Adrenal gland (tissue), 12 donors: ENCODE results near the gene IBA57. TPM values are rescaled to one million over a fixed set of nuclear protein-coding genes. Genes with fewer than 3 reads are reported as not detected.

Experiments used
- DNase-seq, 7 donors: peaks; one replicate each; pipeline ENCODE4 v3.0.0-alpha.2; 2019 to 2020
- H3K27ac ChIP-seq, 5 donors: fragments of 200-600 bp; sonication (generic) in 4 of 5; 1 replicate in 3 of 5; 2 replicates in 2 of 5; pipeline versions ENCODE4 v1.5.1 to v1.8.0; 2016 to 2020; ENCODE audit warnings: mild to moderate bottlenecking in 1 of 5
- H3K27me3 ChIP-seq: fragments of 200-600 bp; 2 replicates; pipeline ENCODE4 v1.8.0; 2021
- H3K36me3 ChIP-seq, 2 donors: fragments of 200-600 bp; replicated peaks in 1 of 2; 1 replicate in 1 of 2; 2 replicates in 1 of 2; pipeline versions ENCODE4 v1.5.1 to v1.8.0; 2018 to 2022
- H3K4me1 ChIP-seq, 2 donors: fragments of 200-600 bp; replicated peaks in 1 of 2; 1 replicate in 1 of 2; 2 replicates in 1 of 2; pipeline versions ENCODE4 v1.5.1 to v1.8.0; 2018 to 2021
- H3K4me3 ChIP-seq, 4 donors: fragments of 200-600 bp; sonication (generic) in 3 of 4; one replicate each; pipeline ENCODE4 v1.5.1; 2016 to 2018
- H3K9me3 ChIP-seq, 3 donors: fragments of 200-600 bp; sonication (generic) in 1 of 3; replicated peaks in 1 of 3; 1 replicate in 2 of 3; 2 replicates in 1 of 3; pipeline versions ENCODE4 v1.5.1 to v1.8.0; 2016 to 2021
- CTCF ChIP-seq, 6 experiments: fragments of 450-650 bp in 4 of 6; fragments of 200-600 bp in 2 of 6; sonication (generic) in 1 of 6; IDR thresholded peaks; 1 replicate in 5 of 6; 2 replicates in 1 of 6; pipeline versions ENCODE4 v1.5.1 to v1.8.0; 2016 to 2021; ENCODE audit warnings: antibody characterized with exemption in 6 of 6, mild to moderate bottlenecking in 2 of 6, moderate library complexity in 1 of 6
- POLR2A ChIP-seq, 2 donors: fragments of 450-650 bp; IDR thresholded peaks; one replicate each; pipeline ENCODE4 v1.6.1; 2017; ENCODE audit warnings: antibody characterized with exemption in 2 of 2, mild to moderate bottlenecking in 2 of 2, moderate library complexity in 1 of 2
- WGBS, 4 donors: extraction: QIAGEN DNeasy Blood & Tissue Kit in 2 of 4; methylation state at CpG; one replicate each; pipeline versions ENCODE4 v1.1.5 to v1.1.7; 2013 to 2017; 5-methylcytosine and 5-hydroxymethylcytosine counted together
- intact Hi-C, 2 donors: fragments of 100-400 bp; cut with DNase I; formaldehyde crosslinking; loops; one replicate each; pipeline versions ENCODE4 v1.14.1 to v1.15.0; 2022 to 2023
- polyA plus RNA-seq, 3 donors: library from polyadenylated mRNA; stranded (reverse); fragments of 200-250 nt in 2 of 3; fragments of 350-450 nt in 1 of 3; fragmentation: Illumina TruSeq in 1 of 3; extraction: RNeasy Lipid Tissue Mini Kit (QIAGEN cat#74804) in 1 of 3; gene quantifications; one replicate each; pipeline ENCODE4 v1.2.3, GENCODE V29; 2013 to 2014
- total RNA-seq, 9 donors: library from RNA; depleted of rRNA in 4 of 9; stranded (reverse); fragments of >200 nt in 4 of 9; fragments of 120-200 nt in 1 of 9; fragmentation: NEBNext Ultra II Directional in 1 of 9; extraction: Animal tissue kit (Norgen Biotek cat#: 25700) in 1 of 9; gene quantifications; one replicate each; pipeline versions ENCODE4 v1.1.0 to v1.2.4, GENCODE V29; 2013 to 2023
- donor health status: healthy with polysubstance abuse.
- donor health status: Bipolar disorder and iron deficiency.
- donor health status: DM: yes; HTN: yes; CAD: no.
- donor health status: DM: no; HTN: no; CAD: no.
- donor health status: DM: no; HTN: no; CAD: no.
- donor health status: DM: yes; HTN: yes; CAD: no.

Gene IBA57
- total and polyA plus RNA-seq, 12 donors: 1.4 to 40.6 (median 13.0) TPM

- DNase-seq: peak in 3 of 7 donors; percentile 24 to 51 (median 26)
- Histone ChIP-seq H3K27ac (peak overlapping the region in 2 of 5 donors; percentile 41 to 98), H3K9me3 (no peaks in the 10 kb centered on the region), H3K4me1 (peaks cover 15 to 33% of the 10 kb centered on the region in 2 donors), H3K36me3 (peaks cover 0 to 10% of the 10 kb centered on the region in 2 donors), H3K27me3 (no peaks in the 10 kb centered on the region), H3K4me3 (no peak overlapping the region)
- WGBS, 4 donors: 80 to 88% (median 81%) methylated on average over 14 to 16 of the region's 16 CpGs
- intact Hi-C loops: no loop called here
- TF ChIP-seq POLR2A (IDR thresholded peaks at IDR 0.05): no peak
- no peak for TF ChIP-seq CTCF (IDR thresholded peaks at IDR 0.05)
Observed at GRCh38 chr1:228142155-228142691, 23.4 kb upstream of the IBA57 start.

GRCh38 chr1:228142701-228143136 lies 22.9 kb upstream of the IBA57 start:
- H3K4me3 ChIP-seq: no peak overlapping the region
- no peak for TF ChIP-seq POLR2A (IDR thresholded peaks at IDR 0.05)
- no peak for TF ChIP-seq CTCF (IDR thresholded peaks at IDR 0.05)
- H3K27ac ChIP-seq: no peak overlapping the region
- H3K9me3 ChIP-seq: no peaks in the 10 kb centered on the region
- H3K27me3 ChIP-seq: no peaks in the 10 kb centered on the region
- intact Hi-C loops: no loop called here
- peak in 2 of 7 donors; percentile 14 to 28 for DNase-seq
- H3K36me3 ChIP-seq: peaks cover 0 to 15% of the 10 kb centered on the region in 2 donors
- H3K4me1 ChIP-seq: peaks cover 15 to 33% of the 10 kb centered on the region in 2 donors
- 74 to 82% (median 79%) methylated on average over 8 to 11 of the region's 11 CpGs for WGBS, 4 donors

GRCh38 chr1:228143480-228144192 lies 22.0 kb upstream of the IBA57 start:
- Histone ChIP-seq H3K4me1 (peaks cover 15 to 34% of the 10 kb centered on the region in 2 donors), H3K4me3 (no peak overlapping the region), H3K27ac (no peak overlapping the region), H3K27me3 (no peaks in the 10 kb centered on the region), H3K9me3 (no peaks in the 10 kb centered on the region), H3K36me3 (peaks cover 0 to 24% of the 10 kb centered on the region in 2 donors)
- DNase-seq: peak in 2 of 7 donors; percentile 15 to 43
- intact Hi-C loops: no loop called here
- no peak for TF ChIP-seq CTCF (IDR thresholded peaks at IDR 0.05)
- TF ChIP-seq POLR2A (IDR thresholded peaks at IDR 0.05): no peak
- WGBS, 4 donors: 86 to 88% (median 87%) methylated on average over 12 of the region's 12 CpGs

GRCh38 chr1:228144193-228144992 lies 21.2 kb upstream of the IBA57 start:
- Histone ChIP-seq H3K27ac (no peak overlapping the region), H3K36me3 (peaks cover 0 to 30% of the 10 kb centered on the region in 2 donors), H3K4me1 (peaks cover 12 to 40% of the 10 kb centered on the region in 2 donors), H3K4me3 (no peak overlapping the region), H3K9me3 (no peaks in the 10 kb centered on the region), H3K27me3 (no peaks in the 10 kb centered on the region)
- peak in 4 of 7 donors; percentile 10 to 45 (median 14) for DNase-seq
- TF ChIP-seq POLR2A (IDR thresholded peaks at IDR 0.05) (no peak), CTCF (IDR thresholded peaks at IDR 0.05) (no peak)
- 81 to 89% (median 84%) methylated on average over 11 to 16 of the region's 16 CpGs for WGBS, 4 donors
- intact Hi-C loops: no loop called here
